Measurements from ENCODE around the gene GTF2F2.

The GTF2F2 gene

DNA sequence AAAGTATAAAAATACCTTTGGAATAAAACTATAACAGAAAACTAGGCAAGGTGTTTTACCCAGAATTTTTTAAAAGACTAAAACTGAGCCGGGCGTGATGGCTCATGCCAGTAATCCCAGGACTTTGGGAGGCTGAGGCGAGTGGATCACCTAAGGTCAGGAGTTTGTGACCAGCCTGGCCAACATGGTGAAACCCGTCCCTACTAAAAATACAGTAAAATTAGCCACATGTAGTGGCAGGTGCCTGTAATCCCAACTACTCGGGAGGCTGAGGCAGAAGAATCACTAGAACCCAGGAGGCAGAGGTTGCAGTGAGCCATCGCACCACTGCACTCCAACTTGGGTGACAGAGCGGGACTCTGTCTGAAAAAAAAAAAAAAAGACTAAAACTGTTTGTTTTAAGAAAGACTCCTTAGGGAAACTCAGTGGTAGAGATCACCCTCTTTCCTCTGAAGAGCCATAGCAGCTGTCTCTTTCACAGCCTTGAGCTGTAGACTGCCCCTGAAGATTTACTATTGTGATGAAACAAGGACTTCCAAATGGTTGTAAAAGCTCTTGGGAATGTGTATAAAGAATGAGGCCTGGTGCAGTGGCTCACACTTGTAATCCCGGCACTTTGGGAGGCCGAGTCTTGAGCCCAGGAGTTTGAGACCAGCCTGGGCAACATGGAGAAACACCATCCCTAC lies 95.2 kb downstream of the GTF2F2 start:
- Histone ChIP-seq H3K27me3 (replicated peaks; ENCODE audit: control insufficient read depth, insufficient read depth, low read length) (no peaks in the 10 kb centered on the region), H3K4me3 (replicated peaks; ENCODE audit: low read depth, low read length) (no peak overlapping the region), H3K36me3 (ENCODE audit: control insufficient read depth, insufficient read depth, low read length) (no peaks in the 10 kb centered on the region)
- no peak for DNase-seq (ENCODE audit: extremely low read depth, insufficient read length)
- no peak for TF ChIP-seq CTCF (IDR thresholded peaks at IDR 0.05; ENCODE audit: insufficient read depth, low read length, poor library complexity, severe bottlenecking)

DNA sequence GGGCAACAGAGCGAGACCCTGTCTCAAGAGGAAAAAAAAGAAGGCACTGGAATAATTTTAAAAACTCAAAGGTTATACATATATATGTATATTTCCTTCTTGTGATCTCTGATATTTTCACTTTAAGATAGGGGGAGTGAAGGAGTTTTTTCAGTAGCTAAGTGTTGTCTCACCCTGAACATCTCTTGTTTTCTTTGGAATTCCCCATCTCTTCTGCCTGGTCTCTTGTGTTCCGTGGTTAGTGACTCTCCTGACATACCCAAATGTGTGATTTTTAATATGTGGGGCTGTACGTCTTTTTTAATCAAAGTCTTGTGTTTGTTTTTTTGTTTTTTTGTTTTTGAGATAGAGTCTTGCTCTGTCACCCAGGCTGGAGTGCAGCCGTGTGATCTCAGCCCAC lies 95.9 kb downstream of the GTF2F2 start:
- H3K27me3 ChIP-seq (replicated peaks; ENCODE audit: control insufficient read depth, insufficient read depth, low read length), result no peaks in the 10 kb centered on the region

GRCh38 chr13:45218689-45219088 lies 98.4 kb downstream of the GTF2F2 start:
- H3K27me3 ChIP-seq (replicated peaks; ENCODE audit: control insufficient read depth, insufficient read depth, low read length), result no peaks in the 10 kb centered on the region
- DNase-seq (ENCODE audit: extremely low read depth, insufficient read length), result no peak
- H3K36me3 ChIP-seq (ENCODE audit: control insufficient read depth, insufficient read depth, low read length), result no peaks in the 10 kb centered on the region
- TF ChIP-seq CTCF (IDR thresholded peaks at IDR 0.05; ENCODE audit: insufficient read depth, low read length, poor library complexity, severe bottlenecking), result no peak
- H3K4me3 ChIP-seq (replicated peaks; ENCODE audit: low read depth, low read length), result no peak overlapping the region

More for the DNA sequence above, 95.9 kb downstream of the GTF2F2 start:
- no peak for DNase-seq (ENCODE audit: extremely low read depth, insufficient read length)
- Histone ChIP-seq H3K4me3 (replicated peaks; ENCODE audit: low read depth, low read length) (no peak overlapping the region), H3K36me3 (ENCODE audit: control insufficient read depth, insufficient read depth, low read length) (no peaks in the 10 kb centered on the region)
- TF ChIP-seq CTCF (IDR thresholded peaks at IDR 0.05; ENCODE audit: insufficient read depth, low read length, poor library complexity, severe bottlenecking), result no peak

GRCh38 chr13:45219123-45219891 lies 99.0 kb downstream of the GTF2F2 start:
- DNase-seq (ENCODE audit: extremely low read depth, insufficient read length), result no peak
- TF ChIP-seq CTCF (IDR thresholded peaks at IDR 0.05; ENCODE audit: insufficient read depth, low read length, poor library complexity, severe bottlenecking), result no peak
- Histone ChIP-seq H3K27me3 (replicated peaks; ENCODE audit: control insufficient read depth, insufficient read depth, low read length) (no peaks in the 10 kb centered on the region), H3K4me3 (replicated peaks; ENCODE audit: low read depth, low read length) (no peak overlapping the region), H3K36me3 (ENCODE audit: control insufficient read depth, insufficient read depth, low read length) (no peaks in the 10 kb centered on the region)

DNA sequence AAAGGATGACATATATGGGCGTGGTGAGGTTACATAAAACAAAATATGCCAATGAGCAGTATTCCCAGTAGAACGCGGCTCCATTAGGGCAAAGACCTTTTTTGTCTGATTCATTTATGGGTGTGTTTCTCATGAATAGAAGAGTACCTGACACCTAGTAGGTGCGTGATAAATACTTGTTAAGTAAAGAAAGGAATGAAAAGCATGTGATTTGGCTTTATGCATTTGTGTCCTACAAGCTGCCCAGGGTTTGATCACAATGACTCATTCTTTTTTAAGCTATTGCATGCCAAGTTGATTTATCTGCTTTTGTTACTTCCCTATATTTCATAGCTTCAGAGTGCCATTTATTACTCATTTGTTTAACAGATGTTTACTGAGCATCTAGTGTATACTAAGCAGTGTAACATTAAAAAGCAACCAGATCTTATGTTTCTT lies 99.6 kb downstream of the GTF2F2 start:
- no peak overlapping the region for H3K4me3 ChIP-seq (replicated peaks; ENCODE audit: low read depth, low read length)
- no peaks in the 10 kb centered on the region for H3K27me3 ChIP-seq (replicated peaks; ENCODE audit: control insufficient read depth, insufficient read depth, low read length)
- TF ChIP-seq CTCF (IDR thresholded peaks at IDR 0.05; ENCODE audit: insufficient read depth, low read length, poor library complexity, severe bottlenecking), result no peak
- no peaks in the 10 kb centered on the region for H3K36me3 ChIP-seq (ENCODE audit: control insufficient read depth, insufficient read depth, low read length)
- DNase-seq (ENCODE audit: extremely low read depth, insufficient read length), result no peak

Measured in GM06990 (cell line).